Neural cell (in vitro differentiated cells): Measurements from ENCODE around the gene UVRAG. TPM values are rescaled to one million over a fixed set of nuclear protein-coding genes. Genes with fewer than 3 reads are reported as not detected.

Experiments used
- H2AFZ ChIP-seq: fragments of 200-600, 300-800 bp; sonication (generic), shearing (Covaris generic); 2 replicates; pipeline ENCODE4 v1.6.0; 2014; ENCODE audit warnings: low read depth, mild to moderate bottlenecking, antibody characterized with exemption, low read length, moderate library complexity
- H3F3A ChIP-seq: fragments of 200-600 bp; shearing (Covaris generic); 2 replicates; pipeline ENCODE4 v1.6.1; 2016; ENCODE audit warnings: mild to moderate bottlenecking, moderate library complexity, mixed read lengths, antibody characterized with exemption, low read length; ENCODE audit not compliant: insufficient read depth, poor library complexity, severe bottlenecking
- H3K27ac ChIP-seq: fragments of 200-600, 300-800 bp; sonication (generic), shearing (Covaris generic); 2 replicates; pipeline ENCODE4 v1.5.1; 2014; ENCODE audit warnings: mild to moderate bottlenecking, low read length, moderate library complexity
- H3K27me3 ChIP-seq: fragments of 300-800, 200-600 bp; sonication (generic), shearing (Covaris generic); 2 replicates; pipeline ENCODE4 v1.6.0; 2014; ENCODE audit warnings: mild to moderate bottlenecking, low read depth, low read length, moderate library complexity; ENCODE audit not compliant: insufficient read depth
- H3K36me3 ChIP-seq: fragments of 300-800, 200-600 bp; sonication (generic), shearing (Covaris generic); 2 replicates; pipeline ENCODE4 v1.5.1; 2014; ENCODE audit warnings: mild to moderate bottlenecking, antibody characterized with exemption, low read length, moderate library complexity; ENCODE audit not compliant: insufficient read depth
- H3K4me2 ChIP-seq: fragments of 300-800, 200-600 bp; sonication (generic), shearing (Covaris generic); 2 replicates; pipeline ENCODE4 v1.6.0; 2014; ENCODE audit warnings: mild to moderate bottlenecking, low read length
- H3K4me3 ChIP-seq: fragments of 300-800, 200-600 bp; sonication (generic), shearing (Covaris generic); 2 replicates; pipeline ENCODE4 v1.5.1; 2014; ENCODE audit warnings: mild to moderate bottlenecking, low read length, moderate library complexity
- H3K79me2 ChIP-seq: fragments of 200-600 bp; shearing (Covaris generic); replicated peaks from 2 replicates; pipeline ENCODE4 v1.6.0; 2014; ENCODE audit warnings: mild to moderate bottlenecking, low read length, moderate library complexity; ENCODE audit not compliant: insufficient read depth
- H3K9ac ChIP-seq: fragments of 300-800, 200-600 bp; sonication (generic), shearing (Covaris generic); 2 replicates; pipeline ENCODE4 v1.6.1; 2016; ENCODE audit warnings: mild to moderate bottlenecking, low read length, mixed read lengths
- H3K9me2 ChIP-seq: fragments of 200-600 bp; shearing (Covaris generic); 2 replicates; pipeline ENCODE4 v1.6.1; 2016; ENCODE audit warnings: mild to moderate bottlenecking, low read length, mixed read lengths; ENCODE audit not compliant: insufficient read depth
- H3K9me3 ChIP-seq: fragments of 200-600, 300-800 bp; sonication (generic), shearing (Covaris generic); 2 replicates; pipeline ENCODE4 v1.6.1; 2016; ENCODE audit warnings: mild to moderate bottlenecking, mixed run types, low read length, moderate library complexity, mixed read lengths
- H4K20me1 ChIP-seq: fragments of 200-600 bp; shearing (Covaris generic); 2 replicates; pipeline ENCODE4 v1.6.1; 2016; ENCODE audit warnings: mild to moderate bottlenecking, mixed run types; ENCODE audit not compliant: insufficient read depth
- CTCF ChIP-seq: fragments of 450-650 bp; IDR thresholded peaks from 2 replicates; pipeline ENCODE4 v1.5.1; 2014; ENCODE audit warnings: antibody characterized with exemption, mild to moderate bottlenecking, moderate library complexity; ENCODE audit not compliant: poor library complexity, severe bottlenecking
- EP300 ChIP-seq: fragments of 450-650 bp; conservative IDR thresholded peaks from 2 replicates; pipeline ENCODE4 v1.6.1; 2014; ENCODE audit warnings: antibody characterized with exemption, mild to moderate bottlenecking, moderate library complexity; ENCODE audit not compliant: poor library complexity, severe bottlenecking
- EZH2 ChIP-seq: fragments of 200-600, 300-800 bp; shearing (Covaris generic), sonication (generic); IDR thresholded peaks from 2 replicates; pipeline ENCODE4 v1.6.1; 2014; ENCODE audit warnings: antibody characterized with exemption, low read length, borderline replicate concordance, mild to moderate bottlenecking; ENCODE audit not compliant: insufficient read depth, poor library complexity, severe bottlenecking
- MXI1 ChIP-seq: fragments of 450-650 bp; conservative IDR thresholded peaks from 2 replicates; pipeline ENCODE4 v1.6.1; 2014; ENCODE audit warnings: antibody characterized with exemption, mild to moderate bottlenecking; ENCODE audit not compliant: poor library complexity, severe bottlenecking
- POLR2AphosphoS5 ChIP-seq: IDR thresholded peaks from 2 replicates; pipeline ENCODE4 v1.6.1; 2012
- RAD21 ChIP-seq: fragments of 450-650 bp; conservative IDR thresholded peaks from 2 replicates; pipeline ENCODE4 v1.6.1; 2014; ENCODE audit warnings: antibody characterized with exemption, mild to moderate bottlenecking, moderate library complexity
- REST ChIP-seq: IDR thresholded peaks from 2 replicates; pipeline ENCODE4 v1.6.1; 2012; ENCODE audit warnings: borderline replicate concordance
- SMC3 ChIP-seq: fragments of 450-650 bp; conservative IDR thresholded peaks from 2 replicates; pipeline ENCODE4 v1.6.1; 2014; ENCODE audit warnings: antibody characterized with exemption, mild to moderate bottlenecking, moderate library complexity; ENCODE audit not compliant: poor library complexity
- TAF1 ChIP-seq: IDR thresholded peaks from 2 replicates; pipeline ENCODE4 v1.6.1; 2012; ENCODE audit warnings: low read depth
- polyA plus RNA-seq: library from polyadenylated mRNA; depleted of rRNA; stranded (reverse); fragments of >200 nt; gene quantifications from 2 replicates; pipeline ENCODE4 v1.2.3, GENCODE V29; 2014

UVRAG gene
- polyA plus RNA-seq, 1 donor from 2014 or later, result 31.6 TPM

- TF ChIP-seq EZH2 (no peak), SMC3 (no peak), TAF1 (no peak), RAD21 (no peak)
These were observed 371.0 kb downstream of the UVRAG start for GRCh38 chr11:76185931-76186401.

GRCh38 chr11:76186776-76187279 is 371.8 kb downstream of the UVRAG start:
- H3K79me2 ChIP-seq, result no peaks in the 10 kb centered on the region
- H3K36me3 ChIP-seq, result no peaks in the 10 kb centered on the region
- TF ChIP-seq EP300 (no peak), TAF1 (no peak), CTCF (no peak), SMC3 (no peak), RAD21 (no peak), POLR2AphosphoS5 (no peak), MXI1 (no peak), EZH2 (no peak), REST (no peak)
- no peak overlapping the region for H3K27ac ChIP-seq
- no peaks in the 10 kb centered on the region for H3K9me3 ChIP-seq
- H3F3A ChIP-seq, result no peaks in the 10 kb centered on the region
- no peaks in the 10 kb centered on the region for H3K9me2 ChIP-seq
- H4K20me1 ChIP-seq, result no peaks in the 10 kb centered on the region
- H2AFZ ChIP-seq, result no peak overlapping the region
- no peak overlapping the region for H3K9ac ChIP-seq
- H3K4me2 ChIP-seq, result no peak overlapping the region
- no peaks in the 10 kb centered on the region for H3K27me3 ChIP-seq
- H3K4me3 ChIP-seq, result no peak overlapping the region

More at GRCh38 chr11:76185931-76186401, 371.0 kb downstream of the UVRAG start:
- H3K36me3 ChIP-seq, result no peaks in the 10 kb centered on the region
- no peaks in the 10 kb centered on the region for H4K20me1 ChIP-seq
- H3F3A ChIP-seq, result no peaks in the 10 kb centered on the region
- no peak overlapping the region for H3K9ac ChIP-seq
- no peak overlapping the region for H3K4me2 ChIP-seq
- no peaks in the 10 kb centered on the region for H3K9me3 ChIP-seq
- H3K27ac ChIP-seq, result no peak overlapping the region
- no peaks in the 10 kb centered on the region for H3K27me3 ChIP-seq
- H2AFZ ChIP-seq, result no peak overlapping the region
- no peaks in the 10 kb centered on the region for H3K9me2 ChIP-seq
- no peaks in the 10 kb centered on the region for H3K79me2 ChIP-seq
- no peak overlapping the region for H3K4me3 ChIP-seq
